GM04503 (cell line): ENCODE data around the gene GEN1.

Experiments
- DNase-seq: peaks from one replicate; pipeline ENCODE4 v3.0.0-alpha.2; 2012; ENCODE audit warnings: low read depth

The GEN1 gene

DNA sequence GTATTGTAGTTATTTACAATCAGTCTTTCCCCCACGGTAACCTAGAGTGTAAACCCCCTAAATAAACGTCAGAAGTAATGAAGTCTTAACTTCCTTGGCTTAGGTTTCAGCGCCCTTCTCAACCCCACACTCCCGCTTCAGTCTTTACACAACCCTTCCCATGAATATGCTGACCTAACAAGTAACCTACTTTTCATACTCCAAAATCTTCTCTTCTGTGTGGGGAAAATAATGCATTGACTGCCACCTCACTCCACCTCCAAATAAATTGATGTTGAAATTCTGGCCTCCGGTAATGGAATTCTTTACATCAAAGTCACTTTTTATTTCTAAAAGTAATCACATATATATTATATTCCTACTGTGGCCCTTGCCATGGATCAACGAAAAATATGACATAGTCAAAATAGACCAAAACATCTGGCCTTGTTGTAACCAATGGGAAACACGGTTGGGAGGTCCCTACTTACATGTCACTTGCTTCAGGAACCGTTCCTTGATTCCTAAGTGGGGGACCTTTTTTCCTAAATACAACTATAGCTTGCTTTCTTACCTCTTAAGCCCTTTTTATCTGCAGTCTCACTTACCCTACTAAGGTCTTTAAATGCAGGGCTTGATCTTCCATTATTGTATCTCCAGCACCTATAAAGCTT is 961 bp downstream of the GEN1 start:
- no peak for DNase-seq

DNA sequence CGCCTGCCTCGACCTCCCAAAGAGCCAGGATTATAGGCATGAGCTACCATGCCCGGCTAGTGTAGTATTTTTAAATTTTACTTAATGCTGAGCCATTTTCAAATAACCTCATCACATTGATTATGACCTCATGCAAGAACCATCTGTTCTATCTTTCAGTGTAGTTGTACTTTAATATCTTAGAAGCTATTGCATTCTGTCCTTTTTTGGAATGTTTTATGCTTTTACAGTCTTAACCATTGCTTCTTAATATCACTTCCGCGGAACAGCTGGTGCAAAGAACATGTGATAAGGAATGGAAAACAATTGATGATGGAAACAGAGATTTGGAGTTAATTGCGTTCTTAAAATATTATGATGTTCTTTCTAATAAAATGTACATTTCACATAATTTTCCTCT is 2.7 kb downstream of the GEN1 start:
- DNase-seq: no peak

DNA sequence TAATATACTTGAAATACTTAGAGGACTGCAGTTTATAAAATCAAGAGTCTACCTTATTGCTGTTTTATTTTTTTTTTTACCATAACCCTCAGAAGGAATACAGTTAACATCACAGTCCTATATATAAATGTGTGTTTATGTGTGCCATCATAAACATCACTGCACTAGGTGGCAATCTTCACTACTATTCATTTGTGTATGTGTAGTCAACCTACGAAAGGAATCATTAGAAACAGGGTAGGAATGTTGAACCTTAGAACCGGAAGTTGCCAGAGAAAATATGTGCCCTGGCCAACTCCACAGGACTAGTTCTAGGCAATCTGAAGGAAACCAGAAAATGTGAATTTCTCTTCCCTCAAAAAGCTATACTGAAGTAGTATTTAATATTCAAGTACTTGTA is 3.4 kb downstream of the GEN1 start:
- no peak for DNase-seq

DNA sequence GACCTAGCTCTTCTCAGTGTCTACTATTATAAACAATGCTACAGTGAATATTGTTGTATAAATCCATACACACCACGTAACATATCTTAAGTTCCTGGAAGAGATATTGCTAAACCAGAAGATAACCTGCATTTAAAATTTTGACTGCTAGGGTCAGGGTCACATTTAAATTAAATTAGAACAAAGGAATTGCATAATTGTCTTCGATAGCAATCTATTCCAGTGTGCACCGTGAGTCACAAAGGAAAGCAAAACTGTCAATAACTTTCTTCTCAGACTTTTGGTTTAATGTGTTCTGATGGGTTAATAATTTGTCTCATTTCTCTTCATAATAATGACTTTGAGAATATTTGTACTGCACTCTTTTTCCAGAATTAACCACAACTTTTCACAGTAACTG is 4.2 kb downstream of the GEN1 start:
- no peak for DNase-seq

DNA sequence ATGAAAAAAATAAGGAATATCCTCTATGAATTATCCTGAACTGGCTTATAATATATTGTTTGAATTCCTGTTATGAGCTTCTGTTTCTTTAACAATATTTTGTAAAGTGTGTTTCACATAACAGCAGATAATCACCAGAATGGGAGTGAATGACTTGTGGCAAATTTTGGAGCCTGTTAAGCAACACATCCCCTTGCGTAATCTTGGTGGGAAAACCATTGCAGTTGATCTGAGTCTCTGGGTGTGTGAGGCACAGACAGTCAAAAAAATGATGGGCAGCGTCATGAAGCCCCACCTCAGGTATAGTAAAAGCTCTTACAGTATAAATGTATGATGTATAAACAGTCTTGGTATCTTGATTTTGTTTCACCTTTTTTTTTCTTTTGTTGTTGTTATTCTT is 5.9 kb downstream of the GEN1 start:
- no peak for DNase-seq

DNA sequence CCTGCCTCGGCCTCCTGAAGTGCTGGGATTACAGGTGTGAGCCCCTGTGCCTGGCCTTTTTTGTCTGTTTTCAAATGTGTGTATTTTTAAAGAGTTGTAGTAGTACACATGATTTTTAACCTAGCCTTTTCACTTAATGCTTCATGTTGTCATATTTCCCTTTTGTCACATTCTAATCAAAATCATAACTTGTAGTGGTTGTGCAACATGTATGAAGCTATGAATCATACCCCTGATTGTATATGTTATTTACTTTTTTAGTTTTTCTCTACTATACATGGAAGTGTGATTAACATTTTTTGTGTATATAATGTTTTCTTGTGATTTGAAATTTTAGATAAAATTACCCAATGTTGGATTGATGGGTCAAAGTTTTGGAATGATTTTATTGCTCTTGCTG is 8.5 kb downstream of the GEN1 start:
- no peak for DNase-seq

DNA sequence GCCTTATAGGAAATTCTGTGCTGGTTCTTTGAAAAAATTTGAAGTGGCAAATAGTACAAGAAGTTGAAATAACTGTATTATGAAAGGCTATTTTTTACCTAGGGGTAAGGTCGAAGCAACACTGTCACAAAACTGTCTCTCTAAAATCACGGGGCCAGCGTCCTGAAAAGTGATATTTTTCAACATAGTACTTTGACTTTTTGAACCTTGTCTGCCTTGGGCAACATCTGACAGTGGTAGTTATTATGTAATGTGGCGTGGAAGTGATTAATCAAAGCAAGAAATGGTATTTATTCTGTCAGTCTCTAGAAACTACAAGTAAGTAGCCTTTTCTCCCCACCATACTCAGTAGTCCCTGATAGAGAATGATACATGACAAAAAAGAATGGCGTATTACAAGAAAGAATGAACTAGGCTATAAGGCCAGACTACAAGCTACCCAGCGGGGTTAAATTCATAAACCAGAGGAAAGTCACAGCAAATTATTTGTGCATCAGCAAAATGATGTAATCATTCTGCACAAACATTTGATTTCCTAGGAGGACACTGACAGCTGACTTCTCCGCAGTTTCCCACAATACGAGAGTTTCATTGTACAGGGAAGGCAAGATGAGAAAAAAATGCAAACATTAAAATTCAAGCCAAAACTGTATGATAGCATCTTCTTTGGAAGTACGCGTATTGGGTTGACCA is 9.8 kb downstream of the GEN1 start:
- no peak for DNase-seq

DNA sequence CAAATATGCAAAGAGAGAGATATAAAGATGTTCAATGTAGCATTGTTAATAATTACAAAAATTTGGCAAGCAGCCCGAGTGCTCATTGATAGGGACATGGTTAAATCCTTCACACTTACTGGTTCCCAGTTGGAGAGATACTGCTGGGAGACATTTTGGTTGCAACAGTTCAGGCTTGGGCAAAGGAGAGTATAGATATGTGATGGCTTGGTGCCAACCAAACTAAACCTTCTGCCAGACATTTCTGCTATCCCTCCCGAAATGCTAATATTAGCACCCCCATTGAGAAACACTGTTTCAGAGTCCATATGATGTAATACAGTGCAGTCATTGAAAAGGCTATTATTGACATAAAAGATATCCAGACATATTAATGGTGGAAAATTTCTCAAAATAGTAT is 11.5 kb downstream of the GEN1 start:
- no peak for DNase-seq

DNA sequence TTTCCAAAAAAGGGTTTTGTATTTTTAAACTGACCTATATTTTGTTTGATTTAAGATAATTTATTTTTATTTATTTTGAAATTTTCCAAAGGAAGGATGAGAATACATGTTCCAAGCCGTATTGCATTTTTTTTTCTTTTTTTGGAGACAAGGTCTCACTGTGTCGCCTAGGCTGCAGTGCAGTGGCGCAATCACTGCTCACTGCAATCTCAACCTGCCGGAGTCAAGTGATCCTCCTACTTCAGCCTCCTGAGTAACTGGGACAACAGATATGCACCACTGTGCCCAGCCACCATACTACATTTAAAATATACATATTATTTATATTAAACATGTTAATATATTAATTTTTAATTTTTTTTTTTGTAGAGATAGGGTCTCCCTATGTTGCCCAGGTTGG is 15.0 kb downstream of the GEN1 start:
- DNase-seq: no peak

DNA sequence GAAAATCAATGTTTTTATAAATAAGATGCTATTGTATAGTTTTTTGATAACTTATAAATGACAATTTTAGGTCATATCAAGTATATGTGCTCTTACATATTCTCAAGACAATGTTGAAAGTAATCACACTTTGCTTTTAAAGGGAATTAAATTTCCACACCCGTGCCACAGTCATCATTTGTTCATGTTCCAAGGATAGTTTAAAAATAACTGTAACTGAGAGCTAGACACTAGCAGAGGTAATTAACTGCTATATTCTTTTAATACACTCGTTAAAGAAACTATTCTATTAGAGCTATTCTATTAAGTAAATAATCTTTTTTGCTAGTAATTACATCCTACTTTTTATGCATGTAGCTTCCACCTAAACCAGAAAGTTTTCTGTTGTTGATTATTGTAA is 18.0 kb downstream of the GEN1 start:
- DNase-seq: no peak

DNA sequence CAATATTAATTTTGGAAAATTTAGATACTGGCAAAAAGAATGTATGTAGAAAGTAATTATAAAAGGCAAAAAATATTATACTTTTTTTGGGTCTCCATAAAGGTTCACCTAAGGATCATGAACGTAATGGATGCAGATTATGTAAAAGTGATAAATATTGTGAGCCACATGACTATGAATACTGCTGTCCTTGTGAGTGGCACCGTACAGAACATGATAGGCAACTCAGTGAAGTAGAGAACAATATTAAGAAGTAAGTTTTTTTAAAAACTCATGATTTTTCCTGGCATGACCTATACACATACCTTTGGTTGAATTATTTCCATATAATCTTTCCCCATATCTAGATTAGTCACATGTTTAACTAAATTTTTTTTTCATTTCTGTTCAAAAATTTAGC is 18.6 kb downstream of the GEN1 start:
- DNase-seq: no peak

DNA sequence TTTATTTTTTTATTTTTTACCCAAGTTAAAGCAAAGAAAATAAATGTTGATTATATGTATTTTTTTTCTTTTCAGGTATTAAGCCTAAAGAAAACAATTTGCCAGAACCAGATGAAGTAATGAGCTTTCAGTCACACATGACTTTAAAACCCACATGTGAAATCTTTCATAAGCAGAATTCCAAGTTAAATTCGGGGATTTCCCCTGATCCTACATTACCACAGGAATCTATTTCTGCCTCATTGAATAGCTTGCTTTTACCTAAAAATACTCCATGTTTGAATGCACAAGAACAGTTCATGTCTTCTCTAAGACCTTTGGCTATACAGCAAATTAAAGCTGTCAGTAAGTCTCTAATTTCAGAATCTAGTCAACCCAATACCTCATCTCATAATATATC is 26.6 kb downstream of the GEN1 start:
- no peak for DNase-seq

DNA sequence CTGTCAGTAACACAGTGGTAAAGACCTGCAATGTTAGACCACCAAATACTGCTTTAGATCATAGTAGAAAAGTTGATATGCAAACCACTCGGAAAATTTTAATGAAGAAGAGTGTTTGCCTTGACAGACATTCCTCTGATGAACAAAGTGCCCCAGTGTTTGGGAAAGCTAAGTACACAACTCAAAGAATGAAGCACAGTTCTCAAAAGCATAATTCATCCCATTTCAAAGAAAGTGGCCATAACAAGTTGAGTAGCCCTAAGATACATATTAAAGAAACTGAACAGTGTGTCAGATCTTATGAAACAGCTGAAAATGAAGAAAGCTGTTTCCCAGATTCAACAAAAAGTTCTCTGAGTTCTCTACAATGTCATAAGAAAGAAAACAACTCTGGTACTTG is 27.5 kb downstream of the GEN1 start:
- no peak for DNase-seq

DNA sequence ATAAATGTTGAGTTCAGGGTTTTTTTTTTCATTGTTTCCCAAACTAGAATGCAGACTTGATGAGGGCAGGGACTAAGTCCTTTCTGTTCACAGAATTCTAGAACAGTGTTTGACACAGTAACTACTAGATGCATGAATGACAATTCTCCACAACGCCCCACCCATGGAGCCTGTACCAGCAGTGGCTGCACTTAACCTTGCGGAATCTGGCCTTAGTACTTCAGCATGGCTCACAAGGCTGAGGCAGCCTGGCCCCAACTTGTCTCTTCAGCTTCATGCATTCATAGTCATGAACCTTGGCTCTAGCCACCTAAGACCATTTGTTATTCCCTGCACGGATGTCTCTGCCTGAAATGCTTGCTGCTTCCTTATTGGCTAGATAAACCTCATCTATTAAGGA is 32.8 kb downstream of the GEN1 start:
- DNase-seq: no peak

DNA sequence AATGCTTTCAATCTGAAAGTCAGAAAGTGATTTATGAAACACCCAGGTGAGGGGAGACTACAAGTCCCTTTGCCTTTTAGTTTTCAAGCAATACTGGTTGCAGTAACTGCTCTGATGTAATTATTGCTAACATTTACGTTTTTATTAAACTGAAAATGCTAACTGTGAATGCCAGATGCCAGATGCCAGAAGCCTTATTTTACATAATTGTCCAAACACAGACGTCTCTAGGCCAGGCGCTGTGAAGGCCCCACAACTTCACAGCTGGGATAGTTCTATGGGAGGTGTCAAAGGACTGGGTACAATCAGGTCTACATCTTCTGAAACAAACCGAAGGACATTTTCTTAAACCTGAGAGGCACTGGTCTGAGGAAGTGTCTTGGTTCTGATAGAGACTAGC is 34.8 kb downstream of the GEN1 start:
- no peak for DNase-seq

DNA sequence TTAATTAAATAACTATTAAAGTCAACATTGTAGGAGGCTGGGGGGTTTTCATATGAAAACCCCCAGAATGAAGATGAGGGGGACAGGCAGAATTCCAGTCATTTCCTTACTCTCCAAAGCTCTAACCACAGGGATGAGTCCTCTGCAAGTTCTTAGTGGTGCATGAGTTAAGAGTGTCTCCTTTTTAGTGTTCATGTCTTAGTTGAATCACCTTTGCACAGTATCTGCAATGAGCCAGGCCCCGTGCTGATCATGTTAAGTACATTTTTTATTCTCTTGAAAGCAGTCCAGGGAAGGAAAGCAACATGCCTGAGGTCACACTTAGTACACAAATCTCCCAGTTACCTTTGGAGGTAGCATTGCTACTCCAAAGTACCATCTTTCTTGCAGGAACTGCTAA is 36.6 kb downstream of the GEN1 start:
- no peak for DNase-seq

DNA sequence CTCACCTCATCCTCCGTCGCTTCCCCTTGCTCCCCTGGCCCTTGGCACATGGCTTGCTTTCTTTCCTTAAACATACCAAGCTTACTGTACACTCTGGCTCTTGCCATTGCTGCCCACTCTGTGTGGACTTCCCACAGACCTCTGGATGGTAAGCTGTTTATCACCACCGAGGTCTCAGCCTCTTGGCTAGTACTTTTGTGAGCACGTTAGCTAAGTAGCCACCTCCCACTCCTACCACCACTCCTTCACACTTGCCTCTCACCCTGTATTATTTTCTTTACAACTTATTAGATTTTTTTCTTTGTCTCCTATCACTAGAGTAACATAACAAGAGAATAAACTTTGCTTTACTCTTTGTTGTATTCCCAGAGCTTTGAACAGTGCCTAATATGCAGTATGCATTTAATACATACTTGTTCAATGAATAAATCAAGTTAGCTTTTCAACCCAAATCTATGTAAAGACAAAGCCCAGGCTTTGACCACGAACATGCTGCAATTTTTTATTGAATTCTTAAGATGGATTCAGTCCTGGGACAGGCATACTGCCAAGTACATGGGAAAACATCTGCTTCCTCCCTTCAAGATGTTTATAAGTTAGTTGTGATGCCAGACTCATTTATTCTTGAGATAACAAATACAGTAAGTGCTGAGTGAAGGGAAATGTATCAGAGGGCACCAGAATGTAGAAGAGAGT is 37.3 kb downstream of the GEN1 start:
- peak; percentile 28 for DNase-seq

DNA sequence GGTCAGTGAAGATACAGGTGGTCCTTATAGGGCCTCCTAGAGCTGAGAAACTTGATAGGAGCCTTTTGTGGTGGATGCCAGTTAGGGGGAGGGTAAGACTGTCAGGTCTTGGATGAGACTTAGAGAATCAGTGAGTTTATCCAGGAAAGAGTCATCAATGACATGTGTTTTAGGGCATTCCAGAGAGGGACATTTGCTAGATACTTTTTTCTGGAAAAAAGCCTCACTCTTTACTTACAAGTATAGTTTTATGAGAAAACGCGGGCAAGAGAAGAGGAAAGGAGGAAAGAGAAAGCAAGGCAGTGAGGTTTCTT is 37.8 kb downstream of the GEN1 start:
- no peak for DNase-seq

DNA sequence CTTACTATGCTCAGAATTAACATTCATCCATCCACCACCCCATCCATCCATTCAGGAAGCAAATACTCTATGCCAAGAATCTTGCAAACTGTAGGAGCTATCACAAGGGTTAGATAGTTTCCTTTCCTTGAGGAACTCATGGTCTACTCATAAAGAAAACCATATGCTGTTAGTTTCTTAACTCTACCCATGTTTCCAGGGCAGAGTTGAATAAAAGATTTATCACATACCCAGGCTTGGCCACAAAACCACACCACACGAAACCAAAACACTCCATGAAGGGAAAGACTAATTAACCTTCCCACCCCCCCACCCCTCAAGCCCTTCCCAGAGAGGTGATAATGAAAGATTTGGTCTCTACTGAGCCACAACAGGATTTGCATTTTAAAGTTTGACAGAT is 38.6 kb downstream of the GEN1 start:
- no peak for DNase-seq

DNA sequence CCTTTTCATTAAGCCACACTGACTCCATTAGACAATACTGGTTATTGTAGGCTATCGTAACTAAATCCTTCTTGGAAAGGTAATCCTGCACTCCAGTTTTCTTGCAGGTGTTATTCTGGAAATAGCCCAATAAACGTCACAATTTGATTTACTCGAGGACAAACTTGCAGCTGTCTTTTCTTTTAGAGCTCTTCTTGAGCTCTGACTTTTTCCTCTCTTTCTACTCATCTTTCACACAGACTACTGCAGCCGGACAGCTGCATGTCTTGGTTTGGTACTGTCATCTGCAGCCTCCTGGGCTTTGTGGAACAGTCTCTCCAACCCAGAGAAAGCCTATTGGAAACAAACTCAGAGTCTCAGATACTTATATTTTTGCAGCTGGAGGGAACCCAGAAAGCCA is 39.4 kb downstream of the GEN1 start:
- DNase-seq: no peak

DNA sequence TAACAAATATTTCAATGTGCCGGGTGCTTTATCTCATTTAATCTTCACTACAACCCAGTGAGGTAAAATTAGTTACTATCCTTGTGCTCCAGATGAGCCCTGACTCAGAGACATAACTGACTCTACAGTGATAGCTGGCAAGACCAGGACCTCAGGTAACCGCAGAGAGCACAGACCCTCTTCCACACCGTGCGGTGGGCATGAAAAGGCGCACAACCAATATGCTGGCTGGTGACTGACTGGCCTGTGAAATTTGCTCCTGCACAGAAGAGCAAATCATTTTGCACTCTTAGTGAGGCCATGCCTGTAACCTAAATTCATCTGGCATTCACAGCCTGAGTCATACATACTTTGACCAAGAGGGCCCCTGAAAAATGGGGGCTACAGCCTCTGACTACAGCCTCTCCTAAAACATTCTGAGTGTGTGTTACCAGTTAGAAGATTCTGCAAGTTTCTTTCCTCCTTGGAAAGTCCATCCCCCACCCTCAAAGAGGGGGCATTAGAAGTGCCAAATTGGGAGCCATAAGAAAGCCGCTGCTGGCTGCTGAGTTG is 39.9 kb downstream of the GEN1 start:
- DNase-seq: no peak

DNA sequence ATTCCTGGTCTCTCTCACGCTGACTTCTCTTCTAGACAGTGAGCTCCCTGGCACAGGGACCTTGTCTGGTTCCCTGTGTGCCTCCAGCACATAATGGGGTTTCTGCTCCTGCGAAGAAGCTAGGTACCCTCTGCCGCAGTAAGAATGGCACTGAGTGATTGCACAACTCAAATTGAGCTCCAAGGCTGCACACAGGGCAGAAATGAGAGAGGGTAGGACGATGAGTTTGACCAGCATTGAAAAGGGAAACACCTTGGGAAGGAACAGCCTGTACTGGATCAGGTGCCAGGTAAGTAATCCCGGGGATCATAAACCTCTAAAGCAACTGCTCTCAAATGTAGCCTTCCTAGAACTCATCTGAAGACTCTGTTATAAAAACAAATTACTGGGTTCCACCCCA is 41.4 kb downstream of the GEN1 start:
- DNase-seq: no peak

DNA sequence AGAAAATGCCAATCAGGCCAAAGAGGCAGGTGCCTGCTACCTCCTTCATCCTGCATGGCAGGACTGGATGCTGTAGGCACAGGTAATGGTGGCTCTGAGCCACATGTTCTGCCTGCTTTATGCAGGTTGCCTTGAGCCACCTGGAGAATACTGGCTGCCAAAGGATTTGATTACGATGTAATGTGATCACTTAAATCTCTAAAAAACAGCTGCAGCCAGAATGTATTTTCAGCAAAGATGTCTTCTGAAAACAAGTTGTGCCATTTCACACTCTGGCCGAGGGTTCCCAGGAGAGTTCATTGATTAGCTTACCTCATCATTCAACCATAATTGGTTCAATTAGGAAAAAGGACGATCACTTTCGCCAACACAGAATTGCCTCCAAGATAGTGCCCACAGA is 44.4 kb downstream of the GEN1 start:
- no peak for DNase-seq
